ENCODE results near the gene CCL3. TPM values are rescaled to one million over a fixed set of nuclear protein-coding genes. Genes with fewer than 3 reads are reported as not detected.

CCL3 gene
- total RNA-seq, 1 experiment from 2014 or later: 0.72 TPM

- Mint-ChIP-seq H3K4me1 (peaks cover 5% of the 10 kb centered on the region), H3K27me3 (ENCODE audit: low read depth) (peaks cover 4% of the 10 kb centered on the region), H3K36me3 (0 out of 2 replicates have a peak, but pooled peaks cover under 1% of the 10 kb centered on the region), H3K27ac (no peak overlapping the region), H3K9me3 (0 out of 2 replicates have a peak, but pooled peaks cover 3% of the 10 kb centered on the region), H3K4me3 (no peak overlapping the region)
- DNase-seq (ENCODE audit: low spot score) (no peak), ATAC-seq (no peak)
- TF ChIP-seq ZNF219 (CRISPR knock-in tag; IDR thresholded peaks at IDR 0.05; ENCODE audit: borderline replicate concordance) (no peak), ZNF532 (CRISPR knock-in tag; IDR thresholded peaks at IDR 0.05; ENCODE audit: borderline replicate concordance) (no peak), PRRX2 (CRISPR knock-in tag; IDR thresholded peaks at IDR 0.05) (no peak), ZBTB21 (CRISPR knock-in tag; IDR thresholded peaks at IDR 0.05; ENCODE audit: borderline replicate concordance) (no peak), NFYB (CRISPR knock-in tag; conservative IDR thresholded peaks at IDR 0.05; ENCODE audit: low read depth) (no peak), MXD4 (CRISPR knock-in tag; IDR thresholded peaks at IDR 0.05; ENCODE audit: borderline replicate concordance) (no peak), AR (CRISPR knock-in tag; IDR thresholded peaks at IDR 0.05) (no peak), TEAD4 (CRISPR knock-in tag; IDR thresholded peaks at IDR 0.05) (no peak), SMAD3 (CRISPR knock-in tag; IDR thresholded peaks at IDR 0.05; ENCODE audit: borderline replicate concordance) (no peak), CDX4 (CRISPR knock-in tag; IDR thresholded peaks at IDR 0.05; ENCODE audit: borderline replicate concordance) (no peak), RORB (CRISPR knock-in tag; IDR thresholded peaks at IDR 0.05) (no peak), ELF4 (CRISPR knock-in tag; IDR thresholded peaks at IDR 0.05; ENCODE audit: low read depth) (no peak), GABPB1 (CRISPR knock-in tag; IDR thresholded peaks at IDR 0.05) (no peak)
- CTCF ChIA-PET: interaction anchor here (0.8 to 1.9 kb wide), 3 partner anchors 60 to 163 kb away, joined by 3 to 6 read pairs (median 5); no protein-coding TSS in a partner anchor
- POLR2A ChIA-PET: no interaction called here
These were observed 42.5 kb upstream of the CCL3 start for GRCh38 chr17:36132421-36132831.

- peaks cover 10% of the 10 kb centered on the region for H3K4me1 Mint-ChIP-seq
- no peak overlapping the region for H3K27ac Mint-ChIP-seq
- ChIA-PET CTCF (interaction anchor here (0.8 to 1.9 kb wide), 3 partner anchors 59 to 162 kb away, joined by 3 to 6 read pairs (median 5); no protein-coding TSS in a partner anchor), POLR2A (no interaction called here)
- DNase-seq (ENCODE audit: low spot score) (no peak), ATAC-seq (no peak)
- peaks cover 6% of the 10 kb centered on the region for H3K9me3 Mint-ChIP-seq
- peaks cover 7% of the 10 kb centered on the region for H3K27me3 Mint-ChIP-seq (ENCODE audit: low read depth)
- no peak overlapping the region for H3K4me3 Mint-ChIP-seq
- H3K36me3 Mint-ChIP-seq: peaks cover 5% of the 10 kb centered on the region
- no peak for TF ChIP-seq NFE2L1 (CRISPR knock-in tag; IDR thresholded peaks at IDR 0.05)
- TF ChIP-seq ZNF423 (CRISPR knock-in tag; IDR thresholded peaks at IDR 0.05): no peak
- no peak for TF ChIP-seq TEAD4 (CRISPR knock-in tag; IDR thresholded peaks at IDR 0.05)
- TF ChIP-seq ZNF396 (CRISPR knock-in tag; IDR thresholded peaks at IDR 0.05; ENCODE audit: borderline replicate concordance): no peak
- TF ChIP-seq ATF3 (CRISPR knock-in tag; conservative IDR thresholded peaks at IDR 0.05): no peak
- TF ChIP-seq TEAD1 (CRISPR knock-in tag; IDR thresholded peaks at IDR 0.05): no peak
- TF ChIP-seq ATF2 (CRISPR knock-in tag; IDR thresholded peaks at IDR 0.05; ENCODE audit: borderline replicate concordance, low read depth): no peak
- TF ChIP-seq ZNF138 (CRISPR knock-in tag; conservative IDR thresholded peaks at IDR 0.05): no peak
- TF ChIP-seq ZNF232 (CRISPR knock-in tag; IDR thresholded peaks at IDR 0.05): no peak
- no peak for TF ChIP-seq JAZF1 (CRISPR knock-in tag; IDR thresholded peaks at IDR 0.05)
- no peak for TF ChIP-seq IRF1 (CRISPR knock-in tag; IDR thresholded peaks at IDR 0.05)
- no peak for TF ChIP-seq FOXP1 (CRISPR knock-in tag; IDR thresholded peaks at IDR 0.05; ENCODE audit: borderline replicate concordance)
- no peak for TF ChIP-seq E2F4 (CRISPR knock-in tag; IDR thresholded peaks at IDR 0.05; ENCODE audit: borderline replicate concordance, low read depth)
These were observed 42.0 kb upstream of the CCL3 start for GRCh38 chr17:36131931-36132330.
